GM23338 (cell line): ENCODE data around the gene GRM4. TPM values are rescaled to one million over a fixed set of nuclear protein-coding genes. Genes with fewer than 3 reads are reported as not detected.

Source experiments
- ATAC-seq: fragments of 200-7000 bp; cut with Tn5 transposase; 3 replicates; pipeline ENCODE4 v1.9.1; 2020
- DNase-seq: peaks from one replicate; pipeline ENCODE4 v3.0.0-alpha.2; 2015; ENCODE audit warnings: low spot score
- H2AFZ ChIP-seq: fragments of 200-600 bp; sonication (generic); 2 replicates; pipeline ENCODE4 v1.8.0; 2016; ENCODE audit warnings: antibody characterized with exemption, mild to moderate bottlenecking, moderate library complexity
- H3F3A ChIP-seq: fragments of 200-600 bp; sonication (generic); replicated peaks from 2 replicates; pipeline ENCODE4 v1.8.0; 2017; ENCODE audit warnings: antibody characterized with exemption, mixed run types, low read depth
- H3K27ac ChIP-seq: fragments of 200-600 bp; sonication (generic); 2 replicates; pipeline ENCODE4 v1.6.1; 2016; ENCODE audit warnings: low read depth
- H3K27me3 ChIP-seq: fragments of 200-600 bp; sonication (generic); 2 replicates; pipeline ENCODE4 v1.8.0; 2016; ENCODE audit warnings: mild to moderate bottlenecking, mixed run types, moderate library complexity; ENCODE audit not compliant: insufficient read depth
- H3K36me3 ChIP-seq: fragments of 200-600 bp; sonication (generic); 2 replicates; pipeline ENCODE4 v1.8.0; 2016; ENCODE audit warnings: mild to moderate bottlenecking; ENCODE audit not compliant: insufficient read depth
- H3K4me1 ChIP-seq: fragments of 200-600 bp; sonication (generic); 2 replicates; pipeline ENCODE4 v1.8.0; 2016; ENCODE audit warnings: mild to moderate bottlenecking, moderate library complexity; ENCODE audit not compliant: insufficient read depth
- H3K4me2 ChIP-seq: fragments of 200-600 bp; sonication (generic); 2 replicates; pipeline ENCODE4 v1.7.1; 2017; ENCODE audit warnings: mixed run types
- H3K4me3 ChIP-seq: fragments of 200-600 bp; sonication (generic); 2 replicates; pipeline ENCODE4 v1.6.1; 2016; ENCODE audit warnings: mixed run types
- H3K79me2 ChIP-seq: fragments of 200-600 bp; sonication (generic); replicated peaks from 2 replicates; pipeline ENCODE4 v1.8.0; 2017; ENCODE audit warnings: mild to moderate bottlenecking; ENCODE audit not compliant: insufficient read depth
- H3K9me2 ChIP-seq: fragments of 200-600 bp; sonication (generic); 2 replicates; pipeline ENCODE4 v1.8.0; 2017; ENCODE audit not compliant: insufficient read depth
- H4K20me1 ChIP-seq: fragments of 200-600 bp; sonication (generic); replicated peaks from 2 replicates; pipeline ENCODE4 v1.8.0; 2017; ENCODE audit warnings: mild to moderate bottlenecking; ENCODE audit not compliant: insufficient read depth
- H3K27ac Mint-ChIP-seq: 2 replicates; pipeline ENCODE4 v1.8.0; 2020; ENCODE audit warnings: inconsistent platforms, mild to moderate bottlenecking, moderate library complexity, mixed read lengths
- H3K27me3 Mint-ChIP-seq: 3 replicates; pipeline ENCODE4 v1.8.0; 2022; ENCODE audit warnings: low read depth, mild to moderate bottlenecking, moderate library complexity, mixed read lengths, inconsistent platforms; ENCODE audit not compliant: insufficient read depth, poor library complexity
- H3K36me3 Mint-ChIP-seq: 3 replicates; pipeline ENCODE4 v1.8.0; 2021; ENCODE audit warnings: low read depth, mild to moderate bottlenecking, inconsistent platforms, moderate library complexity, mixed read lengths
- H3K4me1 Mint-ChIP-seq: 3 replicates; pipeline ENCODE4 v1.8.0; 2020; ENCODE audit warnings: mild to moderate bottlenecking, inconsistent platforms, mixed read lengths
- H3K4me3 Mint-ChIP-seq: 3 replicates; pipeline ENCODE4 v1.8.0; 2021; ENCODE audit warnings: moderate library complexity, mild to moderate bottlenecking, inconsistent platforms, mixed read lengths
- H3K9me3 Mint-ChIP-seq: 3 replicates; pipeline ENCODE4 v1.8.0; 2020; ENCODE audit warnings: moderate library complexity, mild to moderate bottlenecking, inconsistent platforms, mixed read lengths
- EZH2phosphoT487 ChIP-seq: fragments of 200-600 bp; sonication (generic); IDR thresholded peaks from one replicate; pipeline ENCODE4 v1.8.1; 2018; ENCODE audit warnings: antibody characterized with exemption; ENCODE audit not compliant: unreplicated experiment
- NANOG ChIP-seq: IDR thresholded peaks from 2 replicates; pipeline ENCODE4 v1.6.1; 2016; ENCODE audit warnings: antibody characterized with exemption, borderline replicate concordance
- POLR2AphosphoS5 ChIP-seq: IDR thresholded peaks from 2 replicates; pipeline ENCODE4 v1.6.1; 2016; ENCODE audit warnings: antibody characterized with exemption, low read depth
- ZNF114 ChIP-seq: fragments of 250-450 bp; sonication (Bioruptor Pico); IDR thresholded peaks from 2 replicates; pipeline ENCODE4 v1.5.0; 2020; ENCODE audit warnings: mild to moderate bottlenecking, moderate library complexity
- ZNF331 ChIP-seq: fragments of 250-450 bp; sonication (Bioruptor Pico); IDR thresholded peaks from 2 replicates; pipeline ENCODE4 v1.5.0; 2020; ENCODE audit warnings: low read depth, mild to moderate bottlenecking, moderate library complexity
- polyA plus RNA-seq: library from polyadenylated mRNA; unstranded; fragments of >200 nt; fragmentation: Nextera tagmentation; extraction: Ambion mirVana; gene quantifications from 2 replicates; pipeline ENCODE4 v1.2.1, GENCODE V29; 2016
- total RNA-seq: library from RNA; depleted of rRNA; stranded (reverse); fragments of >200 nt; shearing (Covaris generic); gene quantifications from 2 replicates; pipeline ENCODE4 v1.2.3, GENCODE V29; 2014
- TF ChIP-seq, protein P1 (sequence below): fragments of 250-450 bp; sonication (Bioruptor Pico); IDR thresholded peaks from 2 replicates; pipeline ENCODE4 v1.5.0; 2020; ENCODE audit warnings: mild to moderate bottlenecking, moderate library complexity
- TF ChIP-seq, protein P2 (sequence below): IDR thresholded peaks from 2 replicates; pipeline ENCODE4 v1.6.1; 2016; ENCODE audit warnings: antibody characterized with exemption
- TF ChIP-seq, protein P3 (sequence below): IDR thresholded peaks from one replicate; pipeline ENCODE4 v1.6.1; 2018; ENCODE audit warnings: antibody characterized with exemption; ENCODE audit not compliant: unreplicated experiment

Gene GRM4
- total and polyA plus RNA-seq, 2 experiments from 2014 or later = 7.0 to 30.6 TPM

DNA sequence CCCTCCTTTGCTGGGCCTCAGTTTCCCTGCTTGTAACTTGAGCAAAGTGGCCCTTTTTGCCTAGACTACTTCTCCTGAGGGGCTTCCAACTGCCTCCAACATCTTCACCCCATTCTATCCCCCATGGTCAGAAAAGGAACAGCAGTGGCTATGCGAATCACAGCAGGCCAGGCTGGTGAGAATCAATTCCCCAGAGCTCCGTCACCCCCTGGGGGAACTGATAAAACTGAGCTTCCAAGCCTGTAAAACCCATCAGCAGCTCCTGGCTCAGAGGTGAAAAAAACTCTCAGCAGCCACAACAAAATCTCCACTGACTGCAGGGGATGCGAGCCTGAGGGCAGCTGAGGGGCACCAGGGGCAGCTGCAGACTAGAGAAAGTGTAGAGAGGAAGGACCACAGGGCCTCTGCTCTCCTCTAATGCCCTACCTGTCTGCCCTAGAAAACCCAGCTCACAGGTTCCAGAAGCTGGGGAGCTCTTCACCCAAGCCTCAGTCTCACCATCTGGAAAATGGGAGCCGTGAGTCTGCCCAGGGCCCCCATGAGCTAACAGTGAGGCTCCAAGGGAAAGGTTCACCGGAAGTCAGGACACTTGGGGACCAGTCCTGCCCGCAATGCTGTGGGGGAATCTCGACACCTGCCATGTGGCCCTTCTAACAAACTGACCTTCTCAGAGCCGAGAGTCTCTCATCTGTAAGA lies 120.6 kb downstream of the GRM4 start:
- no peak overlapping the region for H3K27ac Mint-ChIP-seq
- TF ChIP-seq POLR2AphosphoS5 = no peak
- TF ChIP-seq, protein P1, sequence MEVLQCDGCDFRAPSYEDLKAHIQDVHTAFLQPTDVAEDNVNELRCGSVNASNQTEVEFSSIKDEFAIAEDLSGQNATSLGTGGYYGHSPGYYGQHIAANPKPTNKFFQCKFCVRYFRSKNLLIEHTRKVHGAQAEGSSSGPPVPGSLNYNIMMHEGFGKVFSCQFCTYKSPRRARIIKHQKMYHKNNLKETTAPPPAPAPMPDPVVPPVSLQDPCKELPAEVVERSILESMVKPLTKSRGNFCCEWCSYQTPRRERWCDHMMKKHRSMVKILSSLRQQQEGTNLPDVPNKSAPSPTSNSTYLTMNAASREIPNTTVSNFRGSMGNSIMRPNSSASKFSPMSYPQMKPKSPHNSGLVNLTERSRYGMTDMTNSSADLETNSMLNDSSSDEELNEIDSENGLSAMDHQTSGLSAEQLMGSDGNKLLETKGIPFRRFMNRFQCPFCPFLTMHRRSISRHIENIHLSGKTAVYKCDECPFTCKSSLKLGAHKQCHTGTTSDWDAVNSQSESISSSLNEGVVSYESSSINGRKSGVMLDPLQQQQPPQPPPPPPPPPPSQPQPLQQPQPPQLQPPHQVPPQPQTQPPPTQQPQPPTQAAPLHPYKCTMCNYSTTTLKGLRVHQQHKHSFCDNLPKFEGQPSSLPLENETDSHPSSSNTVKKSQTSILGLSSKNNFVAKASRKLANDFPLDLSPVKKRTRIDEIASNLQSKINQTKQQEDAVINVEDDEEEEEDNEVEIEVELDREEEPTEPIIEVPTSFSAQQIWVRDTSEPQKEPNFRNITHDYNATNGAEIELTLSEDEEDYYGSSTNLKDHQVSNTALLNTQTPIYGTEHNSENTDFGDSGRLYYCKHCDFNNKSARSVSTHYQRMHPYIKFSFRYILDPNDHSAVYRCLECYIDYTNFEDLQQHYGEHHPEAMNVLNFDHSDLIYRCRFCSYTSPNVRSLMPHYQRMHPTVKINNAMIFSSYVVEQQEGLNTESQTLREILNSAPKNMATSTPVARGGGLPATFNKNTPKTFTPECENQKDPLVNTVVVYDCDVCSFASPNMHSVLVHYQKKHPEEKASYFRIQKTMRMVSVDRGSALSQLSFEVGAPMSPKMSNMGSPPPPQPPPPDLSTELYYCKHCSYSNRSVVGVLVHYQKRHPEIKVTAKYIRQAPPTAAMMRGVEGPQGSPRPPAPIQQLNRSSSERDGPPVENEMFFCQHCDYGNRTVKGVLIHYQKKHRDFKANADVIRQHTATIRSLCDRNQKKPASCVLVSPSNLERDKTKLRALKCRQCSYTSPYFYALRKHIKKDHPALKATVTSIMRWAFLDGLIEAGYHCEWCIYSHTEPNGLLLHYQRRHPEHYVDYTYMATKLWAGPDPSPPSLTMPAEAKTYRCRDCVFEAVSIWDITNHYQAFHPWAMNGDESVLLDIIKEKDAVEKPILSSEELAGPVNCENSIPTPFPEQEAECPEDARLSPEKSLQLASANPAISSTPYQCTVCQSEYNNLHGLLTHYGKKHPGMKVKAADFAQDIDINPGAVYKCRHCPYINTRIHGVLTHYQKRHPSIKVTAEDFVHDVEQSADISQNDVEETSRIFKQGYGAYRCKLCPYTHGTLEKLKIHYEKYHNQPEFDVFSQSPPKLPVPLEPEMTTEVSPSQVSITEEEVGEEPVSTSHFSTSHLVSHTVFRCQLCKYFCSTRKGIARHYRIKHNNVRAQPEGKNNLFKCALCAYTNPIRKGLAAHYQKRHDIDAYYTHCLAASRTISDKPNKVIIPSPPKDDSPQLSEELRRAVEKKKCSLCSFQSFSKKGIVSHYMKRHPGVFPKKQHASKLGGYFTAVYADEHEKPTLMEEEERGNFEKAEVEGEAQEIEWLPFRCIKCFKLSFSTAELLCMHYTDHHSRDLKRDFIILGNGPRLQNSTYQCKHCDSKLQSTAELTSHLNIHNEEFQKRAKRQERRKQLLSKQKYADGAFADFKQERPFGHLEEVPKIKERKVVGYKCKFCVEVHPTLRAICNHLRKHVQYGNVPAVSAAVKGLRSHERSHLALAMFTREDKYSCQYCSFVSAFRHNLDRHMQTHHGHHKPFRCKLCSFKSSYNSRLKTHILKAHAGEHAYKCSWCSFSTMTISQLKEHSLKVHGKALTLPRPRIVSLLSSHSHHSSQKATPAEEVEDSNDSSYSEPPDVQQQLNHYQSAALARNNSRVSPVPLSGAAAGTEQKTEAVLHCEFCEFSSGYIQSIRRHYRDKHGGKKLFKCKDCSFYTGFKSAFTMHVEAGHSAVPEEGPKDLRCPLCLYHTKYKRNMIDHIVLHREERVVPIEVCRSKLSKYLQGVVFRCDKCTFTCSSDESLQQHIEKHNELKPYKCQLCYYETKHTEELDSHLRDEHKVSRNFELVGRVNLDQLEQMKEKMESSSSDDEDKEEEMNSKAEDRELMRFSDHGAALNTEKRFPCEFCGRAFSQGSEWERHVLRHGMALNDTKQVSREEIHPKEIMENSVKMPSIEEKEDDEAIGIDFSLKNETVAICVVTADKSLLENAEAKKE (CRISPR knock-in tag) = no peak
- no peak for TF ChIP-seq ZNF331
- TF ChIP-seq, protein P2, sequence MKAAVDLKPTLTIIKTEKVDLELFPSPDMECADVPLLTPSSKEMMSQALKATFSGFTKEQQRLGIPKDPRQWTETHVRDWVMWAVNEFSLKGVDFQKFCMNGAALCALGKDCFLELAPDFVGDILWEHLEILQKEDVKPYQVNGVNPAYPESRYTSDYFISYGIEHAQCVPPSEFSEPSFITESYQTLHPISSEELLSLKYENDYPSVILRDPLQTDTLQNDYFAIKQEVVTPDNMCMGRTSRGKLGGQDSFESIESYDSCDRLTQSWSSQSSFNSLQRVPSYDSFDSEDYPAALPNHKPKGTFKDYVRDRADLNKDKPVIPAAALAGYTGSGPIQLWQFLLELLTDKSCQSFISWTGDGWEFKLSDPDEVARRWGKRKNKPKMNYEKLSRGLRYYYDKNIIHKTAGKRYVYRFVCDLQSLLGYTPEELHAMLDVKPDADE = no peak
- no peak for TF ChIP-seq ZNF114 (CRISPR knock-in tag)
- TF ChIP-seq, protein P3, sequence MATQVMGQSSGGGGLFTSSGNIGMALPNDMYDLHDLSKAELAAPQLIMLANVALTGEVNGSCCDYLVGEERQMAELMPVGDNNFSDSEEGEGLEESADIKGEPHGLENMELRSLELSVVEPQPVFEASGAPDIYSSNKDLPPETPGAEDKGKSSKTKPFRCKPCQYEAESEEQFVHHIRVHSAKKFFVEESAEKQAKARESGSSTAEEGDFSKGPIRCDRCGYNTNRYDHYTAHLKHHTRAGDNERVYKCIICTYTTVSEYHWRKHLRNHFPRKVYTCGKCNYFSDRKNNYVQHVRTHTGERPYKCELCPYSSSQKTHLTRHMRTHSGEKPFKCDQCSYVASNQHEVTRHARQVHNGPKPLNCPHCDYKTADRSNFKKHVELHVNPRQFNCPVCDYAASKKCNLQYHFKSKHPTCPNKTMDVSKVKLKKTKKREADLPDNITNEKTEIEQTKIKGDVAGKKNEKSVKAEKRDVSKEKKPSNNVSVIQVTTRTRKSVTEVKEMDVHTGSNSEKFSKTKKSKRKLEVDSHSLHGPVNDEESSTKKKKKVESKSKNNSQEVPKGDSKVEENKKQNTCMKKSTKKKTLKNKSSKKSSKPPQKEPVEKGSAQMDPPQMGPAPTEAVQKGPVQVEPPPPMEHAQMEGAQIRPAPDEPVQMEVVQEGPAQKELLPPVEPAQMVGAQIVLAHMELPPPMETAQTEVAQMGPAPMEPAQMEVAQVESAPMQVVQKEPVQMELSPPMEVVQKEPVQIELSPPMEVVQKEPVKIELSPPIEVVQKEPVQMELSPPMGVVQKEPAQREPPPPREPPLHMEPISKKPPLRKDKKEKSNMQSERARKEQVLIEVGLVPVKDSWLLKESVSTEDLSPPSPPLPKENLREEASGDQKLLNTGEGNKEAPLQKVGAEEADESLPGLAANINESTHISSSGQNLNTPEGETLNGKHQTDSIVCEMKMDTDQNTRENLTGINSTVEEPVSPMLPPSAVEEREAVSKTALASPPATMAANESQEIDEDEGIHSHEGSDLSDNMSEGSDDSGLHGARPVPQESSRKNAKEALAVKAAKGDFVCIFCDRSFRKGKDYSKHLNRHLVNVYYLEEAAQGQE = no peak
- TF ChIP-seq EZH2phosphoT487 = no peak
- TF ChIP-seq NANOG = no peak

More for the DNA sequence above, 120.6 kb downstream of the GRM4 start:
- peaks cover 10% of the 10 kb centered on the region for H3K27me3 Mint-ChIP-seq
- no peak overlapping the region for H3K4me2 ChIP-seq
- no peaks in the 10 kb centered on the region for H3K27me3 ChIP-seq
- H3K4me1 ChIP-seq = no peaks in the 10 kb centered on the region
- H3K36me3 ChIP-seq = no peaks in the 10 kb centered on the region
- DNase-seq = no peak
- H3K4me3 ChIP-seq = no peak overlapping the region
- peaks cover 19% of the 10 kb centered on the region for H3K36me3 Mint-ChIP-seq
- no peak overlapping the region for H3K4me3 Mint-ChIP-seq
- no peak overlapping the region for H3K27ac ChIP-seq
- H3K9me3 Mint-ChIP-seq = no peaks in the 10 kb centered on the region
- no peaks in the 10 kb centered on the region for H4K20me1 ChIP-seq
- H3F3A ChIP-seq = no peaks in the 10 kb centered on the region
- H3K4me1 Mint-ChIP-seq = peaks cover 3% of the 10 kb centered on the region; the same call in 1 of the 3 replicates
- H3K9me2 ChIP-seq = no peaks in the 10 kb centered on the region
- H2AFZ ChIP-seq = no peak overlapping the region
- no peaks in the 10 kb centered on the region for H3K79me2 ChIP-seq
- ATAC-seq = no peak
